HG02981 (cell line): ENCODE data around the gene SGCA.

Experiments
- ATAC-seq: cut with Tn5 transposase; IDR thresholded peaks from one replicate; pipeline ENCODE4 v1.9.1; 2021; ENCODE audit warnings: mild to moderate bottlenecking, moderate library complexity; ENCODE audit not compliant: unreplicated experiment

Gene SGCA

DNA sequence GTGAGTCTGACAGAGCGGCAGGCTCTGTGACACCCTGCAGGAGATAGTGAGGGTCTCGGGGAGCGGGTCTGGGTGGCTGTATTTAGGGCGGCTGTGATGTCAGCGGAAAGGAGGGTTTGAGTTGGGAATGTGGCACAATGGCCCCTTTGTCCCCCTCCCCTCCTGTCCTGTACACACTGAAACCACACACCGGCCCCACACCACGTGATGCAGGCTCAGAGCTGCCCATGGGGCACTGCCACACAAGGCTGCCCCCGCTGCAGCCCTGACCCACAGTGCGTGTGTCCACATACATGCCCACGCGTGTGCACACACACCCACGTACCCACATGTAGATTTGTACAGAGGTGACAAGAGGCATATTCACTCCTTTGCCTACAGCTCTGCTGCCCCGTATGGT lies 15.3 kb downstream of the SGCA start:
- ATAC-seq, result no peak

DNA sequence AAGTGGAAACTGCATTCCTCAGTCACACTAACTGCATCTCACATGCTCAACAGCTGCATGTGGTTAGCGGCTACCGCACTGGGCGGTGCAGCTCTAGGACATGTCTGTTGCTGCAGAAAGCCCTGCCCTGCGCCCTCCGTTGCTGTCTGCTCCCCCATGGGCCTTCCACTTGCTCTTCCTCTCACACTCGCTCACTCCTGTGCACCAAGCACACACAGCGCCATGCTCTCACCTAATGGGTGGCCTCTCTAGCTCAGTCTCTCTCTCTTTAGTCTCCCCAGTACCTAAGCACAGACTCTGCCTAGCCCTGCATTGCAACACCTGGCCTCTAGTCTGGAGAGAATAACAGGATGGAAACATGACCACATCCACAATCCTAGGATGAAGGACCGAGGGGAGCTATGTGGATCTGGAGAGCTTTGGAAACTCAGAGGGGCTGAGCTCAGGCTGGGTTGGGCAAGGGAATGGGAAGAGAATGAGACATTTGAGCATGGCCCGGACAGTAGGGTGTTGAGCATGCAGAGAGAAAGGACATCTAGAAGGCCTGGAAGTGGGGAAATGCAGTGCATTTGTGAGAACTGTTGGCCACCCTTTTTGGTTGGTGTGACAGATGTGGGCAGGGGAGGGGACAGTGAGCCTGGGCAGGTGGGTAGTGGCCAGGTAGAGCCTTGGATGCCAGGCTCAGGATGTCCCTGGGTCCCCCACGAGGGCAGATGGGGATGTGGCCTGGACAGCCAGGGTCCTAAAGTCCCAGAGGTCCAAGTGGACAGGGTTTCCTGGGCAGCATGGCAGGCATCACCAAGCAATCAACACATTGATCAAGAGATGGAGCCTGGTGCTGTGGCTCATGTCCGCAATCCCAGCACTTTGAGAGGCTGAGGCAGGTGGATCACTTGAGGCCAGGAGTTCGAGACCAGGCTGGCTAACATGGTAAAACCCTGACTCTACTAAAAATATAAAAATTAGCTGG lies 16.1 kb downstream of the SGCA start:
- ATAC-seq, result no peak

DNA sequence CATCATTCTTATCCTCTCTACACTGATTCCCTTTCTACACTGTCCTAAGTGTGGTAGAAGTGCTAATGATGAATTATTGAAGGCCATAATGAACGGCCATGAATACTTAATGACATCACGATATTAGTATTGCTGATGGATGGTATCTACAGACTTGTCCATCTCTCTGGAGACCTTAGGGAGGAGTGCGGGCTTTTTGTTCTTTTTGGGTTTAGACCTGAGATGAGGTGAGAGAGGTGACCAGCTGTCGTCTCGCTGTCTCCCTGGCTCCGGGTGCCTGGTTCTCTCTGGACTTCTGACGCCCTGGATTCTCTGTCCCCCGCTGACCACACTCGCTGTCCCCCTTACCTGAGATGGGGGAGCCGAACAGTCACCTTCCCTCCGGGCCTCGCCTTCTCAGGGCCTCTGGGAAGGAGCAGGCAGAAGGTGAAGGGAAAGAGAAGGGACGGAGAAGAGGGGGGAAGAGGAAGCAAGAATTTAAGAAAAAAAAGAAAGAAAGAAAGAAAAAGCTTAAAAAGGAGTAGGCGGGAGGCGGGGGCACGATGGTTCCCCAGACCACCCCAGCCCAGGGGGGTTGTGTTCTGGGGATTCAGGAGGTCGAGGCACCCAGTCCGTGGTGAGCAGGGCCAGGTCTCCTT lies 17.1 kb downstream of the SGCA start:
- no peak for ATAC-seq

GRCh38 chr17:50183421-50183994 lies 17.7 kb downstream of the SGCA start:
- ATAC-seq, result no peak

DNA sequence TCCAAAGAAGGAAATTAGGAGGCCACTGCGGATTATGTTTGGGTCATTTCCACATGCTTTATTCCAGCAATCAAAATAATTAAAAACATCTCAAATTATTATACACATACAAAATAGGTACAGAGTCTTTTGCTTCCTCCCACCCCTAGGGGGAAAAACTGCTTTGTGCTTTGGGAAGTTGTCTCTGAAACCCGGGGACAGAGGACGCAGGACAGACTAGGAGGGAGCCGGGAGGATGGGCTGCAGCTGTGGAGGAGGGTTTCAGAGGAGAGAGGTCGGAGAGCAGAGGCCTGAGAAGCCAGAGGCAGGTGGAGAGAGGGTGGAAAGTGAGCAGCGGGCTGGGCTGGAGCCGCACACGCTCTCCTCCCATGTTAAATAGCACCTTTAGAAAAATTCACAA lies 18.3 kb downstream of the SGCA start:
- no peak for ATAC-seq

GRCh38 chr17:50184611-50185398 lies 19.0 kb downstream of the SGCA start:
- no peak for ATAC-seq

DNA sequence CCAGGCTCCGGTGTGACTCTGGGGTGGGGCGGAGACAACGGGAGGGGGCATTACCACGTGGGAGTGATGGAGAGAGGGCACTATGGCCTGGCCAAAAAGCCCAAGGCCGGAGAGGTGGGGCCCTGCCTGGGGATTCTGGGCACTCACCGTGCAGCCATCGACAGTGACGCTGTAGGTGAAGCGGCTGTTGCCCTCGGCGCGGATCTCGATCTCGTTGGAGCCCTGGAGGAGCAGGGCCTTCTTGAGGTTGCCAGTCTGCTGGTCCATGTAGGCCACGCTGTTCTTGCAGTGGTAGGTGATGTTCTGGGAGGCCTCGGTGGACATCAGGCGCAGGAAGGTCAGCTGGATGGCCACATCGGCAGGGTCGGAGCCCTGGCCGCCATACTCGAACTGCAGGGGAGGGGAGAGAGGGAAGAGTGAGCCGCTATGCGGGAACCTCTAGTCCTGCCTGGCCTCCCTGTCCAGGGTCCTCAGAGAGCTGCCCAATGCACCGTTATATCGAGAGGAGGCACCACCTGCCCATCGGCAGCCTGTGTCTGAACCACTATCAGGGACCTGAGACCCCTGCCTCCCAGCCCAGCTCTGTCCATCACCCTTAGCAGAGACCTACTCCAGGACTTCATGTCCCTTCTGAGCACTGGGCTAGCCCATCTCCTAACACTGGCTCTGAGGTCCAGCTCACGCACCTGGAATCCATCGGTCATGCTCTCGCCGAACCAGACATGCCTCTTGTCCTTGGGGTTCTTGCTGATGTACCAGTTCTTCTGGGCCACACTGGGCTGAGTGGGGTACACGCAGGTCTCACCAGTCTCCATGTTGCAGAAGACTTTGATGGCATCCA lies 20.0 kb downstream of the SGCA start:
- ATAC-seq, result no peak

GRCh38 chr17:50186661-50187393 lies 21.0 kb downstream of the SGCA start:
- no peak for ATAC-seq

- ATAC-seq, result no peak
Observed at GRCh38 chr17:50187394-50187725, 21.6 kb downstream of the SGCA start.

- ATAC-seq, result no peak
Observed at GRCh38 chr17:50187751-50188530, 22.1 kb downstream of the SGCA start.

- ATAC-seq, result no peak
Observed at GRCh38 chr17:50188531-50188920, 22.7 kb downstream of the SGCA start.

DNA sequence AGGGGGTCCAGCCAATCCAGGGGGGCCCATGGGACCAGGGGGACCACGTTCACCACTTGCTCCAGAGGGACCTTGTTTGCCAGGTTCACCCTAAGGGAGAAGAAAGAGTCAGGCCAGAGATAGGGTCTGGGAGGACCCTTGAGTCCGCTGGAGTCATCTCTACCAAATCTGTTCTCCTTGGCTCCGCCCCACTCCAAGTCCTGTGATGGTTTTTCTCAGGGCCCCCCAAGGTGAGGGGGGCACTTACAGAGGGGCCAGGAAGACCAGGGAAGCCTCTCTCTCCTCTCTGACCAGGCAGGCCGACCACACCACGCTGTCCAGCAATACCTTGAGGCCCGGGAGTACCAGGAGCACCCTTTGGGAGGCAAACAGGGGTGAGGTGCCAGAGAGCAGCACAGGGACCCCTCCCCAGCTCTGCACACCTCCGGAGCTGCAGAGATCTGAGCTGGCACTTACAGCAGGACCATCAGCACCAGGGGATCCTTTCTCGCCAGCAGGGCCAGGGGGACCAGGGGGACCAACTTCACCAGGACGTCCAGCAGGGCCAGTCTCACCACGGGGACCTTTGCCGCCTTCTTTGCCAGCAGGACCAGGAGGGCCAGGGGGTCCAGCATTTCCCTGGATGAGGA lies 23.2 kb downstream of the SGCA start:
- no peak for ATAC-seq

- ATAC-seq, result no peak
Observed at GRCh38 chr17:50189550-50190292, 23.9 kb downstream of the SGCA start.

- no peak for ATAC-seq
Observed at GRCh38 chr17:50190293-50190602, 24.4 kb downstream of the SGCA start.

GRCh38 chr17:50190603-50191358 lies 25.0 kb downstream of the SGCA start:
- ATAC-seq, result no peak

GRCh38 chr17:50191359-50192143 lies 25.7 kb downstream of the SGCA start:
- ATAC-seq, result no peak
